SK-N-DZ (cell line): ENCODE results near the gene AHRR.
A peak's percentile ranks its signal among the peaks of the same experiment; 100 is the strongest.
"Not testable (repeated sequence)": the region's sequence is repeated elsewhere in the genome, so short reads cannot be mapped to it uniquely, and the experiment has no call there.

ENCODE experiments used
- DNase-seq: peaks from one replicate; pipeline ENCODE4 v3.0.0-alpha.2; 2015; ENCODE audit warnings: low spot score

The AHRR gene

GRCh38 chr5:305459-305858 is 16.1 kb upstream of the AHRR start:
- DNase-seq: no peak

GRCh38 chr5:306011-306805 is 15.3 kb upstream of the AHRR start:
- DNase-seq: peak; percentile 64

GRCh38 chr5:307306-307705 is 14.2 kb upstream of the AHRR start:
- no peak for DNase-seq

DNA sequence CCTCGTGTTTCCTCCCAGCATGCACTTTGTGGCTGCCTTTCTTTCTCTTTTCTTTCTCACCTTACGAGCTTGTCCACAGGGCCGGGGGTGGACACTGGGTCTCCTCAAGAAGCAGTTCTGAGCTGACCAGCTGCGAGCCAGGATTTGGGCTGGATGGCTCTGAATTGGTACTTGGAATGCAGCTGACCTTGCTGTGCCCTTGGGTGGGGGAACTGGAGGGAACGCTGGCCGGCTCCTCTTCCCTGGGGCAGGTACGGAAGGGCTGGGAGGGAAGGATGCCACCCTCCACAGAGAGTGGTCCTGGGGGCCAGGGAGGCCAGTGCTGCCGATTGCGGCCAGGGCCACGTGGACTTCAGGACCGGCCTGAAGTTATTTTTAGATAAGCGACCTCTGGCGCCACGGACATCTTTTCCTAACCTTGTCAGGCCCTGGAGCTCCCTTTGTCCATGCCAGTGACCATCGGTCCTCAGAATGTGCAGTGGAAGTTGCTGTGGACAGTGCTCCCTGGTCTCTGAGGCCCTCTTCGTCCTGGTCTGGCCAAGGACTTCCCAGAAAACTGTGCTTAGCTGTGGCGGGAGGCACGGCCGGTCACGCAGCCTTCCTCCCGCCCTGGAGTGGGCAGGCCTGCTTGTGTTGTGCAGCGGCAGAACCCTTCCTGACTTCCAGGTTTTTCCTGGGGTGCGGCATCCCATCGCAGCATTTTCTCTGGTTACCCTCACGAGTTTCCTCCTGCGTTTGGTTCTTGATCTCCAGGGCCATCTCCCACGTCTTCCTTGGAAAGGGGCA is 13.5 kb upstream of the AHRR start:
- DNase-seq: no peak

GRCh38 chr5:308672-309271 is 12.7 kb upstream of the AHRR start:
- no peak for DNase-seq

GRCh38 chr5:309831-310230 is 11.7 kb upstream of the AHRR start:
- DNase-seq: not testable (repeated sequence)

GRCh38 chr5:310516-310915 is 11.0 kb upstream of the AHRR start:
- no peak for DNase-seq

- no peak for DNase-seq
Observed at GRCh38 chr5:310941-311434, 10.5 kb upstream of the AHRR start.

DNA sequence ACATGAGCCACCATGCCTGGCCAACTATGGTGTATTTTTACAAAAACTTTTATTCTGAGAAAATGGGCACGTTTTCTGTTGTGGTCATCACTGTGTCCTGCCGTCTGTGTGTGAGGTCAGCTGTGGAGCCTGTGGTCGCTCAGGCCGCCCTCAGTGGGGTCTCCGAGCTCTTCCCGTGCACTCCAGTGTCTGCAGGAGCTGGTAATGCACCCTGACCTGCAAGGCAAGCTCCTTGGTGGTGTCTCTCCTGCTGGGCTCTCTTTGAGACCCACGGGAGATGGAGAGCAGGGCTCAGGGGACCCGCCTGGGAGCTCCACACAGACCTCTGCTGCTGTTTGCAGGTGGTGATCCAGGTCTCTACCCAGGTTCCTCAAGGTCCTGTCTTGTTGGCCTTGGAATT is 9.6 kb upstream of the AHRR start:
- no peak for DNase-seq

DNA sequence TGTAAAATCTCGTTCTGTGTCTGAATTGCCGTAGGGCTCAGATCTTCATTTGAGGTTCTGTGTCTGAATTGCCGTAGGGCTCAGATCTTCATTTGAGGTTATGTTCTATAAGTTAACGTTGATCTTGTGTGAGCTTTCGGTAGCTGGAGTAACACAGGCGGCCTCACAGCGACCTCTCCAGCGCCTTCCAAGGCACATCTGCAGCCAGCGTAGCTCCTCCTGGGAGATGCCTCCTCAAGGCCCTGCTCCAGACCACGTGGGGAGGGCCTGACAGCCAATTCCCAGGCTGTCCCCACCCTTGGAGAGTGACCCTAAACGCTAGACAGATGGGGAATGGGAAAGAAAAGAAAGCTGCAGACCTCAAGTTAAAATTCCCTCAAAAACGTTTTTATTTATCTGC is 8.7 kb upstream of the AHRR start:
- no peak for DNase-seq

GRCh38 chr5:313265-313664 is 8.2 kb upstream of the AHRR start:
- no peak for DNase-seq

GRCh38 chr5:313806-314376 is 7.6 kb upstream of the AHRR start:
- no peak for DNase-seq

- DNase-seq: no peak
Observed at GRCh38 chr5:314676-315487, 6.6 kb upstream of the AHRR start.

DNA sequence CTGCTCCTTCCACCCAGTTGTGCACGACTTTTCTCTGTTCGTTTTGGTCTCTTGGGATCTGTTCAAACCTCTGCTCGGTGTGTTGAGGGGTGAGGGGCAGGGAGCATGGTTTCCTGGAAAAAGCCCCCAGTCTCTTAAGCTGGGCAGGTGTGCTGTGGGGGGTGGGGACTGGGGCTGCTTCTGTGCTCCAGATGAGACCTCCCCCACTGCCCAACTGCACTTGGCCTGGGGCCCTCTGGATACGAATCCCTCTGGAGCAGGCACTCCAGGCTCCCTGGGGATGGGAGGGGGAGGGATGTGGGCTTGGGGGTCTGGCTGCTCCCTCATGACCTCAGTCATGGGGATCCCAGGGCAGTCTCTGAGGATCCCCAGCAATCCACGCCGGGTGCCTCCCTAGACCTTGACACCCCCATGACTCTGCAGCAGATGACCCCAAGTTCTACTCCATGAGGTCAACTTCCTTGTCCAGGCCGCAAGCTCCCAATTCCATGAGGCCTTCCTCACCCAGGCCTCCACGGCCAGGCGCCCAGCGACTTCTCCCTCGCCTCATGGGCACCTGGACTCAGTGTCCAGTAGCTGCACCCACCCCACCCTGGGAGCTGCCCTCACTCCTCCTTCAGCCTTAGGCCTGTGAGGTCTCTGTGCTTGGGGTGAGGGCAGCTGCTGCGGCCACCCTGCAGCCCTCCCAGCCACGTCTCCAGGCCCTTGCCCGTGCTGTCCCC is 5.9 kb upstream of the AHRR start:
- DNase-seq: no peak

GRCh38 chr5:316210-317085 is 5.1 kb upstream of the AHRR start:
- no peak for DNase-seq

DNA sequence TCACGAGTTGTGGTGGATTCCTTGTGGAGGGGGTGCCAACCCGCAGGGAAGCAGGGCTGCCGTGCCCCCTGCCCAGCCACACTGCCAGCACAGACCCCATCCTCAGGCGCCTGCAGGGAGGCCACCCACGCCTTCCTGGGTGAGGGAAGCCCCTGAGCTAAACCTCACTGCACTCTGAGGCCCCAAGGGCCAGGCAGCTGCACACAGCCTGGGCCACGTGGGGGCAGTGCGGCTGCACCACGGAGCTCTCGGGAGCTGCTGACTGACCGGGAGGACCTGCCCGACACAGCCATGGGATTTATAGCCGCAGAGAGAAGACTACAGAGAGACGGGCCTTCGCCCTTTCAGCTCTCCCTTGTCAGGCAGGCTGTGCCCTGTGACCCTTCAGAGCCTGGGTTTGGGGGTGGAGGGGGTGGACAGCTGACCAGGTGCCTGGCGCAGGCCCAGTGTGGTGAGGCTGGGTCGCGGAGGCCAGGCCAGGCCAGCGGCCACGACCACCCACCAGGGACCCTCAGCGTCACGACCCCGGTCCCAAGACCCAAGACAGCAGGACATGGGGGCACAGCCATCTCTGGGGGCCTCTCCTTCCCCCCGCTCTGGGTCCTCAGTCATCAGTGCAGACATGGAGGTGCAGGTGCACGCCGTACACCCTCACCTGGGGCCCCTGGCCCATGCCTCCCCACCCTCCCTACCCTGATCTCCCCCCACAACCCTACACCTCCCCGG is 4.3 kb upstream of the AHRR start:
- peak; percentile 83 for DNase-seq

- no peak for DNase-seq
Observed at GRCh38 chr5:318341-318897, 3.1 kb upstream of the AHRR start.

GRCh38 chr5:318931-319601 is 2.4 kb upstream of the AHRR start:
- no peak for DNase-seq
